Measurements from ENCODE around the gene DDX31.

Gene DDX31

GRCh38 chr9:132546148-132547051 is 123.4 kb downstream of the DDX31 start:
- DNase-seq (ENCODE audit: low read depth) = no peak

DNA sequence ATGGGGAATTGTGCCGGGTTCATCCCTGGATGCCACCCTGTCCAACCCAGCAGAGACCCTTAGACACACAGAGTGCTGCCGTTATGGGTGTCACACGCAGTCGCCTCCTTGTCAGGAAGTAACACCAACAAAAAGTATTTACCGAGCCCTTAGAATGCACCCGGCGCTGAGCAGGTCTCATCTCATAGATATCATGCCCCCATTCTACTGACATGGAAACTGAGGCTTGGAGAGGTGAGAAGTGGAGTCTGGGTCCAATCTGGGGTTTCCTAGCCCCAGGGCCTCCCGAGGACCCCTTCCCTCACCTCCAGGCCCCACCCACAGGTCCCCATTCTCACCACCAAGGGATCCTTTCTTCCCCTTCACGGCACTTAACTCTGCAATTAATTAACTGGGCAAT is 124.2 kb downstream of the DDX31 start:
- no peak for DNase-seq (ENCODE audit: low read depth)

- no peak for DNase-seq (ENCODE audit: low read depth)
These were observed 125.8 kb downstream of the DDX31 start for GRCh38 chr9:132543960-132544359.

DNA sequence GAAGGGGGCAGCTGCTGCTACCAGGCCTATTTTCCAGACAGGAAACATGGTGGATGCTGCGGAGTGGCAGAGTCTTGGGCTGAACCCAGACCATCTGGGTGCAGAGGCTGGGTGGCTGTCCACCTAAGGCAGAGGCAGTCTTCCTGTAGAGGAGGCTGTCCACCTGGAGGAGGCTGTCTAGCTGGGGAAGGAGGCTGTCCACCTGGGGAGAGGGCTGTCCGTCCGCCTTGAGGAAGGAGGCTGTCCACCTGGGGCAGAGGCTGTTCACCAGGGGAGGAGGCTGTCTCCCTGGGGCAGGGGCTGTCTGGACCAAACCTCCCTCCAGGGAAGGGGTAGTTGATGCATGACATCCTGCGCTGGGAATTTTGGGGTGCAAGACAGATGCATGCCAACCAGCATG is 126.5 kb downstream of the DDX31 start:
- no peak for DNase-seq (ENCODE audit: low read depth)
